Activated CD8-positive, alpha-beta memory T cell treated with anti-CD3 and anti-CD28 coated beads for 36 hours (primary cell): Measurements from ENCODE around the gene ZNF212. TPM values are rescaled to one million over a fixed set of nuclear protein-coding genes. Genes with fewer than 3 reads are reported as not detected.
"Not testable (repeated sequence)": the region's sequence is repeated elsewhere in the genome, so short reads cannot be mapped to it uniquely, and the experiment has no call there.

Experiments used
- CTCF ChIA-PET: fragments of 350-600 bp; sonication (Branson Sonifier 250); formaldehyde crosslinking; loops from one replicate; lab custom pipeline; 2021; ENCODE audit warnings: antibody characterized with exemption; lab: Charles Lee
- POLR2A ChIA-PET: fragments of 350-600 bp; sonication (Branson Sonifier 250); formaldehyde crosslinking; loops from one replicate; lab custom pipeline; 2021; ENCODE audit warnings: antibody characterized with exemption; lab: Charles Lee
- total RNA-seq, 2 experiments: library from RNA; stranded (reverse); gene quantifications; one replicate each; pipeline ENCODE4 v1.2.3, GENCODE V29; 2021

ZNF212 gene
- total RNA-seq, 2 experiments from 2014 or later, result 14.0 to 14.9 TPM

DNA sequence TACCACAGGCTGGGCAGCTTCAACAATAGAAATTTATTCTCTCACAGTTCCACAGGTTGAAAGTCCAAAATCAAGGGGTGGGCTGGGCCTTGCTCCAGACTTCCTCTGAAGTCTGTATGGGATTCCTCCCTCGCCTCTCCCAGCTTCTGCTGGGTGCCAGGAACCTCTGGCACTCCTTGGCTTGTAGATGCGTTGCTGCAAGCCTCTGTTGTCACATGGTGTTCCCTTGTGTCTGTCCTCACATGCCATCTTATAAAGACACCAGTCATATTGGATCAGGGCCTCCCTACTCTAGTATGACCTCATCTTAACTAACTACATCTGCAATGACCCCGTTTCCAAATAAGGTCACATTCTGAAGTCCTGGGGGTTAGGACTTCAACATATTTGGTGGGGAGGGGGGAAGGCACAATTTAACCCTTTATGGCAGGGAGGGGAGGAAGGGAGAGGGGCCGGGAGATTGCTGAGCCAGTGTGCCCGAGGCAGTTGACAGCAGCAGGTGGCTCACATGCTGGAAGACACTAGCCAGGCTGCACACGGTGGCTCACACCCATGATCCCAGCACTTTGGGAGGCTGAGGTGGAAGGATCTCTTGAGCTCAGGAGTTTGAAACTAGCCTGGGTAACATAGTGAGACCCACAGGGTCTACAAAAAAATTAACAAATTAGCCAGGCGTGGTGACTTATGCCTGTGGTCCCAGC is 25.3 kb upstream of the ZNF212 start:
- ChIA-PET CTCF (interaction anchor here (1.0 to 1.4 kb wide), 2 partner anchors 15 to 19 kb away, joined by 3 to 4 read pairs; partner anchors contain the start of gene ZNF282), POLR2A (interaction anchor here (0.6 kb wide), 1 partner anchor 78 kb away, joined by 3 read pairs; no protein-coding TSS in a partner anchor)

DNA sequence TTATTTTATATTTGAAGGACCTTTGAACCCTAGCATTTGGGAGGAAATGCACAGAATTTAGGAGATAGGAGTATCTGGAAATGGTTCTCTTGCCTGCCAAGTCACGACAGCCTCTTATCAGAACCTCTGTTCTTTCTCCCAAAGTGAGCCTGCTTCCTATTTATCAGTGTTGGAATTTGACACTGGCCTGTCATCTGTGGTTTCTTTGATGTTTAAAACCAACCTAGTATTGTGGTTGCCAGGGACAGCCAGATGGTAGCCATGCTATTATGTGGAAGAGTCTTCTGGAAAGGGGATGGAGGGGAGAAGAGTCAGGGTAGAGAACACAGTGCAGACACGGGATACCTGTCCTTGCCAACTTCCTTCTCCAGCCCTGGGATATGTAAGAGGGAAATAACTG is 23.0 kb upstream of the ZNF212 start:
- POLR2A ChIA-PET, result no interaction called here

DNA sequence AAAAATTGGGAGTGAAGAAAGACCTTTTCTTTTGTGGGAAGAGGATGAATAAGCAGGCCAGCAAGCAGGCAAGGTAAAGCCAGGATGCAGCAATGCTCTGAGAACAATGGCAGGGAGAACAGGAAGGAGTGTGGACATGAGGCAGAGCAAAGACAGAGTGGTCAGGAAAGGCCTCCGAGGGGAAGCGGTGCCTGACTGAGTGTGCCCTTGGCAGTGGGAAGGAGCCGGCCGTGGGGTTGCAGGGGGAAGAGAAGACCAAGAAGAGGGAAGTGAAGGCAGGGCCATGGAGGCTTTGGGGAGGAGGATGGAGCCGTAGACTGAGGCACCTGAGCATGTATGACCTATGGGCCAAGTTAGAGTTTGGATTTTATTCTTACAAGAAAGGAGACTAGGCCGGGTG is 21.9 kb upstream of the ZNF212 start:
- ChIA-PET CTCF (no interaction called here), POLR2A (interaction anchor here (0.7 kb wide), 1 partner anchor 458 kb away, joined by 4 read pairs; no protein-coding TSS in a partner anchor)

More for the DNA sequence above, 23.0 kb upstream of the ZNF212 start:
- CTCF ChIA-PET, result no interaction called here

DNA sequence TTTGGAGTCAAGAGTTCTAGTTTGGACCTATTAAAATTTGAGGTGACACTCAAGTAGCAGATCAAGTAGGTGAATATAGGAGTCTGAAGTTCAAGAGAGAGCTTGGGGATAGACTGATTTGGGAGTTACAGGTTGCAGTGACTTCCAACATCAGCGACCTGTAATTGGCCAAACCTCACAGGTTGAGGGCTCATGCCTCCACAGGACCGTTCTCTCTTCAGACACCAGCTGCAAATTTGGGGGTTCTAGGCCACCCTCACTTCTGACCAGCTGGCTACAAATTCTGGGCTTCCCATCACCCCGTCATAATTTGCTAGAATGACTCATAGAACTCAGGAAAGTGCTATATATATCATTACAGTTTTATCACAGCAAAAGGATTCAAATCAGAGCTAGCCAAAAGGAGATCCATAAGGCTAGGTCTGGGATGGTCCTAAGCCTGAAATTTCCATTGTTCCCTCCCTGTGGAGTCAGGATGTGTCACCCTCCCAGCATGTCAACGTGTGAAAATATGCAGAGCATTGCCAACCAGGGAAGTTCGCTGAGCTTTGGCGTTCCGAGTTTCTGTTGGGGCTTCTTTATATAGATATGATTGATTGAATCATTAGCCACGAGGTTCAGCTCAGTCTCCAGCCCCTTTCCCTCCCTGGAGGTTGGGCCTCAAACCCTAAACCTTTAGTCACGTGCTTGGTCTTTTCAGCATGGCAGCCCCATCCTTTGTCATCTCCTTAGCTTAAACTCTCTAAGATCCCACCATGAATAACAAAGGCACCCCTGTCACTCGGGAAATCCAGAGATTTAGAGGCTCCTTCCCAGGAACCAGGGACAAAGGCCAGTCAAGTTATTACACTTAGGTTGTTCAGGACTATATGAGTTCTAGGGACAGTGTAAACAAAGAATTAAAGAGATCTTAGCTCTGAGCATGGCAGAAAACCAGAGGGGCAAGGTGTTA is 20.7 kb upstream of the ZNF212 start:
- ChIA-PET POLR2A (interaction anchor here (0.5 kb wide), 1 partner anchor 264 kb away, joined by 3 read pairs; no protein-coding TSS in a partner anchor), CTCF (interaction anchor here (0.6 to 0.9 kb wide), 2 partner anchors 9 to 166 kb away, joined by 3 read pairs; no protein-coding TSS in a partner anchor)

DNA sequence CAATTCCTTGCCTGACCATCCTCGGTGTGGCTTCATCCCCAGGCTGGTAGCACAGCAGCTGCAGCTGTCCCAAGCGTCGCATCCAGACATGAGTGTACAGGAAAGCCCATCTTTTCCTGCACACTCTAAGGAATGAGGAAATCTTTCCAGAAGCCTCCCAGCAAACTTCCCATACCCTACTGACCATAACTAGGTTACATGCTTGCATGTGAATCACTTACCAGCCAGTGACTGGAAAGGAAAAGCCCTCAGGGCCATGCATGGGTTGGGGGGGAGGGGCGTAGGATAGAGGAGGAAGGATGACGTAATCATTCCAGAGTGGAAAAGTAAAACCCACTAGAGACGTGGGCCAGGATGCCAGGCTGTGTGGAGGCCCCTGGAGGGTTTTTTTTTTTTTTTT is 18.9 kb upstream of the ZNF212 start:
- POLR2A ChIA-PET, result no interaction called here
- CTCF ChIA-PET, result no interaction called here

DNA sequence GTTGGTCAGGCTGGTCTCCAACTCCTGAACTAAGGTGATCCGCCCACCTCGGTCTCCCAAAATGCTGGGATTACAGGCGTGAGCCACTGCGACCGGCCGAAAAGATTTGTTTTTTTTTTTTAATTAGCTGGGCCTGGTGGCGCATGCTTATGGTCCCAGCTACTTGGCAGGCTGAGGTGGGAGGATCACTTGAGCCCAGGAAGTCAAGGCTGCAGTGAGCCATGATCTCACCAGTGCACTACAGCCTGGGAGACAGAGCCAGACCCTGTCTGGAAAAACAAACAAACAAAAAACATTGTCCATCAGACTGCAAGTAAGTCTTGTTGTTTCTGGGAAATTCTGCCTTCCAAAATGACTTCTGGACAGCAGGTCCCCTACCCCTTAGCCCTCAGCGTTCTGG is 16.3 kb upstream of the ZNF212 start:
- CTCF ChIA-PET, result no interaction called here
- POLR2A ChIA-PET, result interaction anchor here (0.6 kb wide), 1 partner anchor 37 kb away, joined by 5 read pairs; no protein-coding TSS in a partner anchor

DNA sequence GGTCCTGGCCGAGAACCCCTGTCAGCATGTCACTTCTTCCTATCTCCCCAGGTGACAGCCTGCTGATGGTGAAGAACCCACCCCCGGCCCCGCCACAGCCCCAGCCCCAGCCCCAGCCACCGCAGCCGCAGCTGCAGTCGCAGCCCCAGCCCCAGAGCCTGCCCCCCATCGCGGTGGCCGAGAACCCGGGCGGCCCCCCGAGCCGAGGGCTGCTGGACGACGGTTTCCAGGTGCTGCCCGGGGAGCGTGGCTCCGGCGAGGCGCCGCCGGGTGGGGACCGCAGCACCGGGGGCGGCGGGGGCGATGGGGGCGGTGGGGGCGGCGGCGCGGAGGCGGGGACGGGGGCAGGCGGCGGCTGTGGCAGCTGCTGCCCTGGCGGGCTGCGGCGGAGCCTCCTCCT is 15.7 kb upstream of the ZNF212 start:
- CTCF ChIA-PET, result no interaction called here
- POLR2A ChIA-PET, result no interaction called here

DNA sequence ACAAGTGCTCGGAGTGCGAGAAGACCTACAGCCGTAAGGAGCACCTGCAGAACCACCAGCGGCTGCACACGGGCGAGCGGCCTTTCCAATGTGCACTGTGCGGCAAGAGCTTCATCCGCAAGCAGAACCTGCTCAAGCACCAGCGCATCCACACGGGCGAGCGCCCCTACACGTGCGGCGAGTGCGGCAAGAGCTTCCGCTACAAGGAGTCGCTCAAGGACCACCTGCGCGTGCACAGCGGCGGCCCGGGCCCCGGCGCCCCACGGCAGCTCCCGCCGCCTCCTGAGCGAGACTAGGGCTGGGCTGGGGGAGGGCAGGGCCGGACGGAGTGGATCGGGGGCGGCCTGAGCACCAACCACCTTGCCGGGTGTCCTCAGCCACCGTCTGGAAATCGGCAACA is 15.1 kb upstream of the ZNF212 start:
- ChIA-PET POLR2A (no interaction called here), CTCF (no interaction called here)

DNA sequence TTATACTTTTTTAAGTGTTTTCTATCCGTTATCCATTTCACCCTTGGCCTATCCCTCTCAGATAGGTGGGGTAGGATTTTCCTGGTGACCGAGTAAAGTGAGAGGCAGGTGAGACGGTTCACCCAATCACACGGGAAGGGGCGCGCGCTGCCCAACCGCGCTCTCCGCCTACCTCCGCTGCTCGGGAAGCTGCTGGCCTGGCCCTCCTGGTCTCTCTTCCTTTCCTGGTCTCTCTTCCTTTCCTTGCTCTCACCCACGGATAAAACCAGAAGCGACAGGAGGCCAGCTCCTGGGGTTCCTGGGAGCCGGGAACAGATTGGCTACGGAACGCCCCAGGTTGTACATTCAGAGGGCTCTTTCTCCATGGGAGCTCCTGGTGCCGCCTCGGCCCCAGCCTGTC is 14.3 kb upstream of the ZNF212 start:
- ChIA-PET CTCF (no interaction called here), POLR2A (no interaction called here)

DNA sequence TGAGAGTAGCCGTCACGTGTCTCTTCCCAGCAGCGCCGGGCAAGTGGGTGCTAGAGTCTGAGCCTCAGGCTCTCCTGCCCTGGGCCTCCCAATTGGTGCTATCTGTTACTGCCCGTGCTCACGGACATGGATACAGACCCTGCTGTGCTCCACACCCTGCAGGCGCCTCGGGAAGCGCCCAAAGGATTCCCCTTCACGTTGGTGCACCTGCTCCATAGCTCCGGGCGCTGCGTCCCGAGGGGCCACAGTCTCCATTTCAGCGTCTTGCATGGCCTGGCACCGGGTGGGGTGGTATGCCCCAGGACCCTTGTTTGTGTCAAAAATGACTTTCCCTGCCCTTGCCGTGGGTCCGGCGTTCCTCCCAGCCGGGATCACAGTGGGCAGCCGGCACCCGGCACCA is 13.8 kb upstream of the ZNF212 start:
- CTCF ChIA-PET, result no interaction called here
- POLR2A ChIA-PET, result no interaction called here

DNA sequence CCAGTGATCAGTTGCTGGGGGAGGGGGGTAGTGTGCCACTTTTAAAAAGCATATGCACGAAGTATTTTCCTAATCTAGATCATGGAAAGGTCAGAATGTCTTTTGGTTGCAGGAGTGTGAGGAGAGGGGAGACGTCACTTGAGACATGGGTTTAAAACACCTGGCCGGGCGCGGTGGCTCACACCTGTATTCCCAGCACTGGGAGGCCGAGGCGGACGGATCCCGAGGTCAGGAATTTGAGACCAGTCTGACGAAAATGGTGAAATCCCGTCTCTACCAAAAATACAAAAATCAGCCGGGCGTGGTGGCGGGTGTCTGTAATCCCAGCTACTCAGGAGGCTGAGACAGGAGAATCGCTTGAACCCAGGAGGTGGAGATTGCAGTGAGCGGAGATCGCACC is 13.1 kb upstream of the ZNF212 start:
- POLR2A ChIA-PET, result interaction anchor here (0.6 kb wide), 1 partner anchor 15 kb away, joined by 3 read pairs; no protein-coding TSS in a partner anchor
- CTCF ChIA-PET, result not testable (repeated sequence)

DNA sequence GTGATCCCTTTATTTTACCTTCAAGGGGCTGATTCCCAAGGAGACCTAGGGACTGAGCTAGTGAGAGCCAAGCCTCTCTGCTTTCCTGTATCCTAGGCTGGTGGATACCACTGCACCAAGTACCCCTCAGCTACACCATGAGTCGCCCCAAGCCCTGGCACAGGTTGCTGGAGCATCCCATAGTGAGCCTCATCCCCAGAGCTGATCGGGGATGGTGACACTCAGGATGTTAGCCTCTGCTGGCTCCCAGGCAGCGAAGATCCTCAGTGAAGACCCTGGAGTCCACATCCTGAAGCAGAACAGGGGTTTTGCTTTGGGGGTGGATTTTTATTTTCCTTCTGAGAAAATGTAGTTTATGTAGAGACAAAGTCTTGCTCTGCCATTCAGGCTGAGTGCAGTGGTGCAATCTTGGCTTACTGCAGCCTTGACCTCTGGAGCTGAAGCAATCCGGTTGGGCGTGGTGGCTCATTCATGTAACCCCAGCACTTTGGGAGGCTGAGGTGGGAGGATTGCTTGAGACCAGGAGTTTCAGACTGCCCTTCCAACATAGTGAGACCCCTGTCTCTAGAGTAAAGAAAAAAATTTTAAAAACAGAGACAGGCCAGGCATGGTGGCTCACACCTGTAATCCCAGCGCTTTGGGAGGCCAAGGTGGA is 12.5 kb upstream of the ZNF212 start:
- ChIA-PET POLR2A (no interaction called here), CTCF (no interaction called here)

DNA sequence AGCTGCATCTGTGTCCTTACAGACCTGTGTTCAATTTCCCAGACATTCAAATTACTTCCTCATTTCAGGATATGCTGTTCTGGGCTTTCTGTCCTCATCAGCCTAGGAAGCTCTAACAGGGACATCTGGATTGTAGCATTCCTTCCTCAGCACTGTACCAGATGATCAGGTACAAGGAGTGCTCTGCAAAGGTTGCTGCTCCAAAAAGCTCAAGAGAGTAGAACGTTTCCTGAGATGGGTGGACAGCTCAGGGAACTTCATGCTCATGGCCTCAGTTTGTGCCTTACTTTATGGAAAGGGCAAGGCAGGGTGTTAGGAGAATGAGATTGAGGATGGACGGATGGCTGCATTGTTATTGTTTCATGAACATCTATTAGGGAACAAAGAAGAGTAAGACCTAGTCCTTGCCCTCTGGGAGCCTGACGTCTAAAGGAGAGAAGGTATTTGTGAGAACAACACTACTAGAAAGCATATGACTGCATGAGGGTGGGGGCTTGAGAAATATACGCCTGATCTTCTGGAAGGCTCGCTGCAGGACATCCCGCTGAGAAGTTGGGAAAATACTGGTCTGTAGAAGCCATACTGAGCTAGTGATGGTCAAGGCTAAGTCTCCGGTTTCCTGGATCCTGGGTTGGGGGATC is 10.5 kb upstream of the ZNF212 start:
- ChIA-PET CTCF (interaction anchor here (0.9 to 1.2 kb wide), 2 partner anchors 14 to 81 kb away, joined by 3 read pairs; partner anchors contain the start of gene ZNF398), POLR2A (interaction anchor here (0.6 to 0.9 kb wide), 3 partner anchors 32 to 231 kb away, joined by 3 to 6 read pairs (median 4); partner anchors contain the start of gene ZNF783)

DNA sequence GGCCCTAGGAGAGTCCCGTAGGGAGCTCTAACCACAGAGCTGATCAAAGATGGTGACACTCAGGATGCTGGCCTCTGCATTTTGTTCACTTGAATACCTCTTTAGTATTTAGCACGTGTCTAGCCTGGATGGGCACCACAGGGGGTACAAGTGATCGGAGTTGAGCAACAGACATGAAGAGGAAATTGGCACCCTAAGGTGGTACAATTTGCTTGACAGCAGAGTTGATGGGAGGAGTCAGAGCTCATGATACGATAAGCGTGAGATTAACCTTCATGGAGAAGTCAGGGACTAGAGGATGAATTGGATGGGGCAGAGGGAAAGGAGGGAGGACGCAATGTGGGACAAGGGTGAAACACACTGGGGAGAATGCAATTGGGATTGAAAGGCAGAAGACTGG is 9.9 kb upstream of the ZNF212 start:
- ChIA-PET CTCF (interaction anchor here (0.9 to 1.2 kb wide), 2 partner anchors 15 to 82 kb away, joined by 3 read pairs; partner anchors contain the start of gene ZNF398), POLR2A (interaction anchor here (0.6 to 0.9 kb wide), 3 partner anchors 31 to 231 kb away, joined by 3 to 6 read pairs (median 4); partner anchors contain the start of gene ZNF783)

DNA sequence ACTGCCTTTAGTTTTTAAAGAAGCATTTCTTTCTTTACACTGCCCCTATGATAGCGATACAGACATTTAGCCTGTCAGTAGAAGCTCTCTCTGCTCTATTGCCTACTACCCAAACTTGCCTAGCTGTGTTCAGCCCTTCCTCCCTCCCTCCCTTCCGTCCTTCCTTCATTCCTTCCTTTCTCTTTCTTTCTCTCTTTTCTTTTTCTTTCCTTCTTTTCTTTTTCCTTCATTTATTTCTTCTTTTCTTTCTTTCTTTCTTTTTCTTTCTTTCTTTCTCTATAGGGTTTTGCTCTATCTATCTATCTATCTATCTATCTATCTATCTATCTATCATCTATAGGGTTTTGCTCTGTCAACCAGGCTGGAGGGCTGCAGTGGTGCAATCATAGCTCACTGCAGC is 7.1 kb upstream of the ZNF212 start:
- POLR2A ChIA-PET, result interaction anchor here (0.7 kb wide), 1 partner anchor 34 kb away, joined by 3 read pairs; no protein-coding TSS in a partner anchor
- CTCF ChIA-PET, result no interaction called here

DNA sequence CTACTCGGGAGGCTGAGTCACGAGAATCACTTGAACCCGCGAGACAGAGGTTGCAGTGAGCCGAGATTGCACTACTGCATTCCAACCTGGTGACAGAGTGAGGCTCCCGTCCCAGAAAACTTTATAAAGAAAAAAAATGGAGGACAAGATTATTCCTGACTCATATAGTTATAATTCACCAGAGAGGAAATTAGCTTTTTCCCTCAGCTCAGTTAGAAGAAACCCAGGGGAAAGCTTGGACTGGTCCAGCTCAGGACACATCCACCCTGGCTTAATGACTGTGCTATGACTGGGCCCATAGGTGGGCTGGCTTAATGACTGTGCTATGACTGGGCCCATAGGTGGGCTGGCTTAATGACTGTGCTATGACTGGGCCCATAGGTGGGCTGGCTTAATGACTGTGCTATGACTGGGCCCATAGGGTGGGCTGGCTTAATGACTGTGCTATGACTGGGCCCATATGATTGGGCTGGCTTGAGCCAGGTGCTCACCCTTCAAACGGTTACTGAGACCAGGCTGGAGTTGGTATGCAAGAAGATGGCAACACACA is 5.7 kb upstream of the ZNF212 start:
- POLR2A ChIA-PET, CTCF ChIA-PET: not testable (repeated sequence)

DNA sequence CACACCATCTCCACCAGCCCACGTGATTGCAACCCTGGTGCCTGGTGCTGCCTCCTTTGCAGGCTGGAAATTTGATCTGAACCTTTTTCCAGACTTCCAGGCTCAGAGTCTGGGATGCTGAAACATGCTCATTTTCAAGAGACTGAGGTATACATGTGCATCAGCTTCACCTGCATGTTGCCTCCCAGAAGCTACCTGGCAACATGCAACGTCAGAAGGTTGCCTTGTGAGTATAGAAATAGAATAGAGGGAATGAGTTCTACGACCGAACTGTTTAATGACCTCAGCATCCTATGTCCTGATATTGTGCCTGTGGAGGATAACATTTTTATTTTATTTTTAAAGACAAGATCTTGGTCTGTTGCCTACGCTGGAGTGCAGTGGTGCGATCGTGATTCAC is 1.9 kb upstream of the ZNF212 start:
- POLR2A ChIA-PET, result no interaction called here
- CTCF ChIA-PET, result no interaction called here

DNA sequence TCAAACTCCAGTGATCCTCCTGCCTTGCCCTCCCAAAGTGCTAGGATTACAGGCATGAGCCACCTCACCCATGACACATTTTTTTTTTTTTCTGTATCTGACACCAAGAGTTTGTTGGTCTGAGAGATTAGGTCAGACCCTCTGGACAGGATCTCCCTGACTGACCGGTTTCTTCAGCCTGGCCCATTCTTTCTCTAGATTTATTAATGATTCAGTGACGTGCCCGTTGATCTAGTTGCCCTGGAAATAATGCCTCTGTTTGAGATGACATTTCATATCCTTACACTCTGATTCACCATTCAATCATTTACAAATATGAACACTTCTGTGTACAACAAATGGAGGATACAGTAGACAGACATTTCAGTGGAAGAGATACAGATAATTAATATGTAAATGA is 1.4 kb upstream of the ZNF212 start:
- ChIA-PET CTCF (interaction anchor here (0.9 kb wide), 1 partner anchor 11 kb away, joined by 4 read pairs; no protein-coding TSS in a partner anchor), POLR2A (no interaction called here)
